ENCODE results near the gene CALML4. TPM values are rescaled to one million over a fixed set of nuclear protein-coding genes. Genes with fewer than 3 reads are reported as not detected.
"Not testable (repeated sequence)": the region's sequence is repeated elsewhere in the genome, so short reads cannot be mapped to it uniquely, and the experiment has no call there.

CALML4 gene
- total RNA-seq, 4 donors from 2014 or later: 0.88 to 13.8 (median 8.3) TPM

- Histone ChIP-seq H3K4me1 (no peaks in the 10 kb centered on the region), H3K4me3 (no peak overlapping the region), H3K36me3 (no peaks in the 10 kb centered on the region), H3K9me3 (no peaks in the 10 kb centered on the region), H3K27me3 (no peaks in the 10 kb centered on the region), H3K27ac (no peak overlapping the region)
- TF ChIP-seq, protein P1, sequence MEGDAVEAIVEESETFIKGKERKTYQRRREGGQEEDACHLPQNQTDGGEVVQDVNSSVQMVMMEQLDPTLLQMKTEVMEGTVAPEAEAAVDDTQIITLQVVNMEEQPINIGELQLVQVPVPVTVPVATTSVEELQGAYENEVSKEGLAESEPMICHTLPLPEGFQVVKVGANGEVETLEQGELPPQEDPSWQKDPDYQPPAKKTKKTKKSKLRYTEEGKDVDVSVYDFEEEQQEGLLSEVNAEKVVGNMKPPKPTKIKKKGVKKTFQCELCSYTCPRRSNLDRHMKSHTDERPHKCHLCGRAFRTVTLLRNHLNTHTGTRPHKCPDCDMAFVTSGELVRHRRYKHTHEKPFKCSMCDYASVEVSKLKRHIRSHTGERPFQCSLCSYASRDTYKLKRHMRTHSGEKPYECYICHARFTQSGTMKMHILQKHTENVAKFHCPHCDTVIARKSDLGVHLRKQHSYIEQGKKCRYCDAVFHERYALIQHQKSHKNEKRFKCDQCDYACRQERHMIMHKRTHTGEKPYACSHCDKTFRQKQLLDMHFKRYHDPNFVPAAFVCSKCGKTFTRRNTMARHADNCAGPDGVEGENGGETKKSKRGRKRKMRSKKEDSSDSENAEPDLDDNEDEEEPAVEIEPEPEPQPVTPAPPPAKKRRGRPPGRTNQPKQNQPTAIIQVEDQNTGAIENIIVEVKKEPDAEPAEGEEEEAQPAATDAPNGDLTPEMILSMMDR (IDR thresholded peaks at IDR 0.05): no peak
- no peak for TF ChIP-seq POLR2A (IDR thresholded peaks at IDR 0.05)
- no peak for DNase-seq
- intact Hi-C loops (cut with DNase I; ENCODE audit: low total_unique reads): no loop called here
These were observed 36.2 kb upstream of the CALML4 start for GRCh38 chr15:68241088-68241935.

DNA sequence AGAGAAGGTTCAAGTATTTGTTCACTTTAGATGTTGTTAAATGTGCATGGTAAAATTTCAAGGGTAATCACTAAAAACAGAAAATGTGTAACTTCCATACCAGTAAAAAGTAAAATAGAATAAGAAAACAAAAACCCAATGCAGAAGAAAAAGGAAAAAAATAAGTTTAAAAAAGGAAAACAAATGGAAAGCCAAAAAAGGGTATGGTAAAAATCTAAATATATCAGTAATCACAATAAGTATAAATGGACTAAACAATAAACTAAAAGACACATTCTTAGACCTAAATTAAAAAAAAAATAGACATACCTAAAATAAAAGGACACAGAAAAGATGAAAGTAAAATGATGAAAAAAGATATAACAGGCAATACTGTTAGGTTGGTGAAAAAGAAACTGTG lies 33.9 kb upstream of the CALML4 start:
- Histone ChIP-seq H3K27me3 (no peaks in the 10 kb centered on the region), H3K4me1 (no peaks in the 10 kb centered on the region)

DNA sequence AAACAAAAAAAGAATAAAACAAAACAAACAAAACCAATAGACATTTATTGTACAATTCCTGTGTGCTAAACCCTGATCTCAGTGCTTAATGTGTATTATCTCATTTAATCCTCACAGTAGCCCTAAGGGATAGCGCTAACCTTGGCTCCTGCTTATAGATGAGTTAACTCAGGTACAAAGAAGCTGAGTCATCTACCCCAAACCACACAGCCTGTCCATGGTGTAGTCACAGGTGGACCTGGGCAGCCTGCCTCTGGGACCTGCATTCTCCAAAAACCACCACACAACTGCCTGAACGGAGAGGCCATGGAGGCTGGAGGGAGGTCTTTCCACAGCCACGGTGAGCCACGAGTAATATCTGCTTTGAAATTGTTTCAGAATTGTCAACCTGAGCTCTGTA lies 29.9 kb upstream of the CALML4 start:
- Histone ChIP-seq H3K9me3 (no peaks in the 10 kb centered on the region), H3K36me3 (no peaks in the 10 kb centered on the region), H3K27ac (no peak overlapping the region), H3K4me1 (peaks cover 0 to 3% of the 10 kb centered on the region in 2 donors), H3K27me3 (no peaks in the 10 kb centered on the region), H3K4me3 (no peak overlapping the region)
- TF ChIP-seq, protein P1 (IDR thresholded peaks at IDR 0.05): no peak
- no peak for TF ChIP-seq POLR2A (IDR thresholded peaks at IDR 0.05)
- no peak for DNase-seq
- intact Hi-C loops (cut with DNase I; ENCODE audit: low total_unique reads): no loop called here

More for the DNA sequence above, 33.9 kb upstream of the CALML4 start:
- DNase-seq: no peak
- intact Hi-C loops (cut with DNase I; ENCODE audit: low total_unique reads): no loop called here
- Histone ChIP-seq H3K4me3 (no peak overlapping the region), H3K27ac (no peak overlapping the region), H3K9me3 (no peaks in the 10 kb centered on the region), H3K36me3 (no peaks in the 10 kb centered on the region)
- no peak for TF ChIP-seq POLR2A (IDR thresholded peaks at IDR 0.05)
- TF ChIP-seq, protein P1 (IDR thresholded peaks at IDR 0.05): no peak

GRCh38 chr15:68234520-68234919 lies 29.4 kb upstream of the CALML4 start:
- H3K4me1 ChIP-seq; H3K9me3 ChIP-seq; H3K27me3 ChIP-seq; DNase-seq; H3K36me3 ChIP-seq; H3K27ac ChIP-seq; intact Hi-C loops (cut with DNase I; ENCODE audit: low total_unique reads); H3K4me3 ChIP-seq: not testable (repeated sequence)

GRCh38 chr15:68234060-68234459 lies 28.9 kb upstream of the CALML4 start:
- Histone ChIP-seq H3K27me3 (no peaks in the 10 kb centered on the region), H3K9me3 (no peaks in the 10 kb centered on the region), H3K4me1 (peaks cover 0 to 5% of the 10 kb centered on the region in 2 donors), H3K36me3 (no peaks in the 10 kb centered on the region), H3K27ac (no peak overlapping the region), H3K4me3 (no peak overlapping the region)
- intact Hi-C loops (cut with DNase I; ENCODE audit: low total_unique reads): no loop called here
- DNase-seq: no peak
- no peak for TF ChIP-seq POLR2A (IDR thresholded peaks at IDR 0.05)

DNA sequence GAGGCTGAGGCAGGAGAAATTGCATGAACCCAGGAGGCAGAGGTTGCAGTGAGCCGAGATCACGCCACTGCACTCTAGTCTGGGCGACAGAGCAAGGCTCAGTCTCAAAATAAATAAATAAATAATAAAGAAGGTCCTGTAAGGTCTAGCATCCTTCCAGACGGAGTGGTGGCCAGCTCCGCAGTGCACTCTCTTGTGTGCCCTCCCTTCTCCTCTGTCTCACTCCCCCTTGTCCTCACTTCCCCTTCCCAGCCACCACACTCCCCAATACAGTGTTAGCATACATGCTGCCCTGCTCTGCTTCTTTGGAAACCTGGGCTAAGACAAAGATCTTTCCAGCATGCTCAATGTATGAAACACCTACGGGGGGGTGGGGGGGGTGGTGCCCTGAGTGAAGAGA lies 27.8 kb upstream of the CALML4 start:
- Histone ChIP-seq H3K27me3 (no peaks in the 10 kb centered on the region), H3K36me3 (no peaks in the 10 kb centered on the region), H3K27ac (no peak overlapping the region), H3K4me1 (peaks cover 0 to 5% of the 10 kb centered on the region in 2 donors), H3K9me3 (no peaks in the 10 kb centered on the region), H3K4me3 (no peak overlapping the region)
- DNase-seq: no peak
- TF ChIP-seq, protein P1 (IDR thresholded peaks at IDR 0.05): no peak
- TF ChIP-seq POLR2A (IDR thresholded peaks at IDR 0.05): no peak
- intact Hi-C loops (cut with DNase I; ENCODE audit: low total_unique reads): no loop called here
